Peyer's patch (tissue), 4 donors: ENCODE results near the gene LTBP1.

Experiments
- POLR2A ChIP-seq, 2 donors: fragments of 450-650 bp; IDR thresholded peaks; one replicate each; pipeline ENCODE4 v1.5.1; 2017; ENCODE audit warnings: antibody characterized with exemption in 2 of 2, mild to moderate bottlenecking in 2 of 2, moderate library complexity in 2 of 2
- TF ChIP-seq, protein P1 (sequence below), 6 experiments: fragments of 450-650 bp in 4 of 6; fragments of 200-600 bp in 2 of 6; sonication (generic) in 1 of 6; IDR thresholded peaks; one replicate each; pipeline ENCODE4 v1.5.1; 2017 to 2019; ENCODE audit warnings: antibody characterized with exemption in 6 of 6, mild to moderate bottlenecking in 3 of 6, moderate library complexity in 1 of 6

DNA sequence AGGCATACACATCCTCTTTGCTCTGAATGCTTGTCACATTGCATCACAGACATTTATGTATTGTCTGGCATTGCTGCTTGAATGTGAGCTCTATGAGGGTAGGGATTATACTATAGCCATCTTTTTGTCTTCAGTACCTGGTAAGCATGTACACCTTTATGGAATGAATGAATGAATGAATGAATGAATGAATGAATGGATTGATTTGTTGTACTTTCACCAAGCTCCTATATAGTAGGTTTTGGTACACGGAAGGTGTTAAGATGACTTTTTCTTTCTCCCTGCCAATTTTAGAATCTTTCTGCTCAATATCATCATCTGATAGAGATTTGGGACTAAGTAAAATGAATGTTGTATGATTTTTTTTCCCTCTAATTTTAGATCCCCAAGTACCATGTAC lies 13.5 kb downstream of the LTBP1 start:
- TF ChIP-seq, protein P1, sequence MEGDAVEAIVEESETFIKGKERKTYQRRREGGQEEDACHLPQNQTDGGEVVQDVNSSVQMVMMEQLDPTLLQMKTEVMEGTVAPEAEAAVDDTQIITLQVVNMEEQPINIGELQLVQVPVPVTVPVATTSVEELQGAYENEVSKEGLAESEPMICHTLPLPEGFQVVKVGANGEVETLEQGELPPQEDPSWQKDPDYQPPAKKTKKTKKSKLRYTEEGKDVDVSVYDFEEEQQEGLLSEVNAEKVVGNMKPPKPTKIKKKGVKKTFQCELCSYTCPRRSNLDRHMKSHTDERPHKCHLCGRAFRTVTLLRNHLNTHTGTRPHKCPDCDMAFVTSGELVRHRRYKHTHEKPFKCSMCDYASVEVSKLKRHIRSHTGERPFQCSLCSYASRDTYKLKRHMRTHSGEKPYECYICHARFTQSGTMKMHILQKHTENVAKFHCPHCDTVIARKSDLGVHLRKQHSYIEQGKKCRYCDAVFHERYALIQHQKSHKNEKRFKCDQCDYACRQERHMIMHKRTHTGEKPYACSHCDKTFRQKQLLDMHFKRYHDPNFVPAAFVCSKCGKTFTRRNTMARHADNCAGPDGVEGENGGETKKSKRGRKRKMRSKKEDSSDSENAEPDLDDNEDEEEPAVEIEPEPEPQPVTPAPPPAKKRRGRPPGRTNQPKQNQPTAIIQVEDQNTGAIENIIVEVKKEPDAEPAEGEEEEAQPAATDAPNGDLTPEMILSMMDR (IDR thresholded peaks at IDR 0.05), result no peak
- TF ChIP-seq POLR2A (IDR thresholded peaks at IDR 0.05), result no peak
